Mesenteric fat pad (tissue), 1 donor: Measurements from ENCODE around the gene TMIGD2. TPM values are rescaled to one million over a fixed set of nuclear protein-coding genes. Genes with fewer than 3 reads are reported as not detected.
"Not testable (repeated sequence)": the region's sequence is repeated elsewhere in the genome, so short reads cannot be mapped to it uniquely, and the experiment has no call there.

Source experiments
- DNase-seq: peaks from one replicate; pipeline ENCODE4 v3.0.0-alpha.2; 2020; ENCODE audit warnings: low spot score
- long read RNA-seq: library from polyadenylated mRNA; unstranded; transcript quantifications from one replicate; pipeline ENCODE4 v2.0.0, GENCODE V29; 2020
- total RNA-seq: library from RNA; stranded (reverse); fragmentation: NEBNext Ultra II Directional; extraction: Animal tissue kit (Norgen Biotek cat#: 25700); gene quantifications from one replicate; pipeline ENCODE4 v1.2.1, GENCODE V29; 2021
- donor health status: DM: yes; HTN: yes; CAD: no.

Gene TMIGD2
- 0.45 TPM for total RNA-seq
- long read RNA-seq = 0 reads

GRCh38 chr19:4302243-4302640 is at the start of gene TMIGD2:
TSS of gene TMIGD2 (minus strand) at chr19:4302389. CDS start at chr19:4302385, 4 bp downstream.
- DNase-seq = no peak

GRCh38 chr19:4350726-4351125 is 48.5 kb upstream of the TMIGD2 start:
- DNase-seq = no peak

- DNase-seq = no peak
These were observed 47.9 kb upstream of the TMIGD2 start for GRCh38 chr19:4350111-4350510.

- not testable (repeated sequence) for DNase-seq
These were observed 47.0 kb upstream of the TMIGD2 start for GRCh38 chr19:4349225-4349624.

- no peak for DNase-seq
These were observed 45.3 kb upstream of the TMIGD2 start for GRCh38 chr19:4347521-4347920.

GRCh38 chr19:4346020-4346383 is 43.8 kb upstream of the TMIGD2 start:
- DNase-seq = no peak

- DNase-seq = no peak
These were observed 43.3 kb upstream of the TMIGD2 start for GRCh38 chr19:4345342-4346019.

- peak; percentile 97 for DNase-seq
These were observed 41.5 kb upstream of the TMIGD2 start, which contains the start of gene MPND for GRCh38 chr19:4343370-4344307. TSS of gene MPND (plus strand) at chr19:4343562. CDS start at chr19:4343594, 32 bp downstream.

- peak; percentile 96 for DNase-seq
These were observed 40.6 kb upstream of the TMIGD2 start for GRCh38 chr19:4342615-4343369.

- no peak for DNase-seq
These were observed 40.1 kb upstream of the TMIGD2 start for GRCh38 chr19:4342314-4342614.

- no peak for DNase-seq
These were observed 36.5 kb upstream of the TMIGD2 start, which contains the start of gene STAP2 for GRCh38 chr19:4338441-4339355. TSS of gene STAP2 (minus strand) at chr19:4338827. CDS start at chr19:4338753, 74 bp downstream.

GRCh38 chr19:4337906-4338440 is 35.8 kb upstream of the TMIGD2 start:
- no peak for DNase-seq

- no peak for DNase-seq
These were observed 32.9 kb upstream of the TMIGD2 start for GRCh38 chr19:4334929-4335570.

- no peak for DNase-seq
These were observed 27.7 kb upstream of the TMIGD2 start for GRCh38 chr19:4329858-4330257.

- DNase-seq = not testable (repeated sequence)
These were observed 26.9 kb upstream of the TMIGD2 start for GRCh38 chr19:4328991-4329681.

GRCh38 chr19:4328243-4328990 is 26.2 kb upstream of the TMIGD2 start:
- peak; percentile 97 for DNase-seq

GRCh38 chr19:4327877-4328242 is 25.7 kb upstream of the TMIGD2 start:
- DNase-seq = no peak

- no peak for DNase-seq
These were observed 25.2 kb upstream of the TMIGD2 start for GRCh38 chr19:4327252-4327876.
